Mesenchymal stem cell (in vitro differentiated cells and primary cell): ENCODE measurements around the gene RBKS.

ENCODE experiments used
- DNase-seq: peaks from one replicate; pipeline ENCODE4 v3.0.0-alpha.2; 2013
- H2AFZ ChIP-seq: one replicate; pipeline ENCODE4 v1.6.1; 2013; ENCODE audit warnings: low read depth, mild to moderate bottlenecking, control low read depth, inconsistent platforms, low read length, moderate library complexity
- H2AK5ac ChIP-seq: 2 replicates; pipeline ENCODE4 v1.6.1; 2013; ENCODE audit warnings: low read length, moderate library complexity, mild to moderate bottlenecking, inconsistent platforms; ENCODE audit not compliant: severe bottlenecking
- H2BK120ac ChIP-seq: one replicate; pipeline ENCODE4 v1.6.1; 2013; ENCODE audit warnings: low read depth, mild to moderate bottlenecking, inconsistent platforms, low read length, moderate library complexity
- H2BK12ac ChIP-seq, 2 experiments: one replicate each; pipeline ENCODE4 v1.6.1; 2013; ENCODE audit warnings: inconsistent platforms in 2 of 2, low read length in 2 of 2, mild to moderate bottlenecking in 2 of 2, moderate library complexity in 2 of 2, control low read depth in 1 of 2
- H2BK15ac ChIP-seq: one replicate; pipeline ENCODE4 v1.6.1; 2013; ENCODE audit warnings: mild to moderate bottlenecking, low read depth, inconsistent platforms; ENCODE audit not compliant: poor library complexity, severe bottlenecking
- H2BK5ac ChIP-seq: 2 replicates; pipeline ENCODE4 v1.6.1; 2013; ENCODE audit warnings: low read depth, mild to moderate bottlenecking, low read length, control low read depth, inconsistent platforms; ENCODE audit not compliant: poor library complexity, severe bottlenecking
- H3K14ac ChIP-seq, 2 experiments: one replicate each; pipeline ENCODE4 v1.6.1; 2013; ENCODE audit warnings: inconsistent platforms in 2 of 2, low read length in 2 of 2, control low read depth in 1 of 2, mild to moderate bottlenecking in 1 of 2, moderate library complexity in 1 of 2
- H3K18ac ChIP-seq, 2 experiments: one replicate each; pipeline ENCODE4 v1.6.1; 2013; ENCODE audit warnings: inconsistent platforms in 2 of 2, low read length in 2 of 2, control low read depth in 1 of 2, low read depth in 1 of 2, mild to moderate bottlenecking in 1 of 2
- H3K23ac ChIP-seq, 2 experiments: one replicate each; pipeline ENCODE4 v1.6.1; 2013; ENCODE audit warnings: inconsistent platforms in 2 of 2, low read length in 2 of 2, mild to moderate bottlenecking in 2 of 2, moderate library complexity in 2 of 2, control low read depth in 1 of 2
- H3K27ac ChIP-seq: 2 replicates; pipeline ENCODE4 v1.5.1; 2013; ENCODE audit warnings: mild to moderate bottlenecking, moderate library complexity, low read length, control low read depth, inconsistent platforms; ENCODE audit not compliant: poor library complexity, severe bottlenecking
- H3K27me3 ChIP-seq, 2 experiments: 2 replicates each; pipeline versions ENCODE4 v1.6.1 to v1.7.0; 2013; ENCODE audit warnings: low read length in 2 of 2, mild to moderate bottlenecking in 2 of 2, moderate library complexity in 2 of 2, control low read depth in 1 of 2, inconsistent platforms in 1 of 2; ENCODE audit not compliant: control insufficient read depth in 1 of 2, insufficient read depth in 1 of 2
- H3K36me3 ChIP-seq, 2 experiments: 2 replicates each; pipeline versions ENCODE4 v1.6.1 to v1.7.0; 2013; ENCODE audit warnings: low read length in 2 of 2, control low read depth in 1 of 2, inconsistent platforms in 1 of 2, low read depth in 1 of 2, mild to moderate bottlenecking in 1 of 2; ENCODE audit not compliant: insufficient read depth in 2 of 2, control insufficient read depth in 1 of 2
- H3K4ac ChIP-seq, 2 experiments: one replicate each; pipeline ENCODE4 v1.6.1; 2013; ENCODE audit warnings: inconsistent platforms in 2 of 2, low read length in 2 of 2, mild to moderate bottlenecking in 2 of 2, moderate library complexity in 2 of 2, control low read depth in 1 of 2, low read depth in 1 of 2
- H3K4me1 ChIP-seq: 2 replicates; pipeline ENCODE4 v1.6.1; 2013; ENCODE audit warnings: low read depth, low read length, control low read depth; ENCODE audit not compliant: control insufficient read depth, insufficient read depth
- H3K4me2 ChIP-seq: 2 replicates; pipeline ENCODE4 v1.6.1; 2013; ENCODE audit warnings: low read length, mild to moderate bottlenecking, inconsistent platforms; ENCODE audit not compliant: poor library complexity, severe bottlenecking
- H3K4me3 ChIP-seq, 2 experiments: 2 replicates each; pipeline versions ENCODE4 v1.5.1 to v1.7.0; 2013; ENCODE audit warnings: low read length in 2 of 2, mild to moderate bottlenecking in 2 of 2, control low read depth in 1 of 2, low read depth in 1 of 2; ENCODE audit not compliant: insufficient read depth in 1 of 2
- H3K79me1 ChIP-seq: replicated peaks from 2 replicates; pipeline ENCODE4 v1.6.1; 2013; ENCODE audit warnings: mild to moderate bottlenecking, control low read depth, low read length, inconsistent platforms; ENCODE audit not compliant: poor library complexity, severe bottlenecking
- H3K9ac ChIP-seq: 2 replicates; pipeline ENCODE4 v1.7.0; 2013; ENCODE audit warnings: mild to moderate bottlenecking, low read length, moderate library complexity
- H3K9me3 ChIP-seq: 2 replicates; pipeline ENCODE4 v1.7.0; 2013; ENCODE audit warnings: mild to moderate bottlenecking, low read length; ENCODE audit not compliant: control insufficient read depth
- H4K8ac ChIP-seq: one replicate; pipeline ENCODE4 v1.6.1; 2013; ENCODE audit warnings: inconsistent platforms, mild to moderate bottlenecking, low read length, moderate library complexity
- H4K91ac ChIP-seq: one replicate; pipeline ENCODE4 v1.6.1; 2013; ENCODE audit warnings: mild to moderate bottlenecking, low read length, inconsistent platforms
- WGBS: methylation state at CpG from one replicate; pipeline ENCODE4 v1.1.7; 2013; ENCODE audit warnings: mixed read lengths; 5-methylcytosine and 5-hydroxymethylcytosine counted together

RBKS gene

GRCh38 chr2:27831279-27832050, 58.7 kb downstream of the RBKS start:
- no peak overlapping the region for H3K18ac ChIP-seq
- peak overlapping the region; percentile 81 for H3K27ac ChIP-seq
- no peaks in the 10 kb centered on the region for H3K36me3 ChIP-seq
- H4K8ac ChIP-seq, result no peak overlapping the region
- H3K4me3 ChIP-seq, result peak overlapping the region in 1 of 2 experiments; percentile 1
- no peak overlapping the region for H3K23ac ChIP-seq
- no peak overlapping the region for H2BK5ac ChIP-seq
- WGBS, result 96% methylated on average over 4 of the region's 7 CpGs
- H2AK5ac ChIP-seq, result no peak overlapping the region
- H3K4me2 ChIP-seq, result no peak overlapping the region
- H3K4ac ChIP-seq, result no peak overlapping the region
- no peaks in the 10 kb centered on the region for H3K27me3 ChIP-seq
- H2AFZ ChIP-seq, result no peak overlapping the region
- H3K79me1 ChIP-seq, result no peaks in the 10 kb centered on the region
- peaks cover 4% of the 10 kb centered on the region for H3K9me3 ChIP-seq
- no peak overlapping the region for H4K91ac ChIP-seq
- H3K4me1 ChIP-seq, result peaks cover 4% of the 10 kb centered on the region
- H2BK12ac ChIP-seq, result no peak overlapping the region
- H3K9ac ChIP-seq, result peak overlapping the region; percentile 60
- DNase-seq, result no peak
- H3K14ac ChIP-seq, result no peak overlapping the region
- no peak overlapping the region for H2BK120ac ChIP-seq
- no peak overlapping the region for H2BK15ac ChIP-seq

- no peak overlapping the region for H3K4ac ChIP-seq
- peak overlapping the region; percentile 37 for H2BK5ac ChIP-seq
- no peak overlapping the region for H3K18ac ChIP-seq
- no peaks in the 10 kb centered on the region for H3K79me1 ChIP-seq
- WGBS, result 93% methylated on average over 4 of the region's 4 CpGs
- no peak overlapping the region for H4K8ac ChIP-seq
- H3K9me3 ChIP-seq, result peaks cover 4% of the 10 kb centered on the region
- no peak overlapping the region for H2BK15ac ChIP-seq
- H4K91ac ChIP-seq, result no peak overlapping the region
- H3K9ac ChIP-seq, result no peak overlapping the region
- H3K14ac ChIP-seq, result no peak overlapping the region
- no peak overlapping the region for H2BK12ac ChIP-seq
- H3K27ac ChIP-seq, result peak overlapping the region; percentile 8
- peak overlapping the region; percentile 47 for H2AK5ac ChIP-seq
- H2BK120ac ChIP-seq, result no peak overlapping the region
- H3K27me3 ChIP-seq, result no peaks in the 10 kb centered on the region
- no peak for DNase-seq
- no peaks in the 10 kb centered on the region for H3K36me3 ChIP-seq
- no peak overlapping the region for H3K4me2 ChIP-seq
- peak overlapping the region in 1 of 2 experiments; percentile 1 for H3K4me3 ChIP-seq
- H2AFZ ChIP-seq, result no peak overlapping the region
- H3K23ac ChIP-seq, result no peak overlapping the region
- H3K4me1 ChIP-seq, result peaks cover 4% of the 10 kb centered on the region
Observed at GRCh38 chr2:27830656-27831055, 59.5 kb downstream of the RBKS start.

DNA sequence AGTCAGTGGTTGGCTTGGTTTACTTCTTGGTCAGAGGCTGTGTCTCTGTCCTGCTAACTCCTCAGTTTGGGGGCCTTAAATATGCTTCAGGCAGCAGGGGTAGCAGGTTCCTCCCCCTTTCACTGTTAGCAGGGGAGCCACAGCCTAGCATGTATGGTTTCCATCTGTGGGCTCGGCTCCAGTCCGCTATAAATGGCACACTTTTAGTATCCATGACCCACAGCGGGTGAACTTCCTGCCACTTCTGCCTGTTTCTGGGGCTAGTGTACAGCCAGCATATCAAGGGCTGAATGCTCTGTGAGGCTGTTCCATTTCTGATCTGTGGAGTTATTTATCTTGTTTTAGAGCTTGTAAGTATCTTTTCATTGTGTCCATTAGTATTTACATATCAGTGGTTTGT, 60.4 kb downstream of the RBKS start:
- Histone ChIP-seq H3K9me3 (peaks cover 4% of the 10 kb centered on the region), H3K79me1 (no peaks in the 10 kb centered on the region)

GRCh38 chr2:27828305-27828704, 61.9 kb downstream of the RBKS start:
- Histone ChIP-seq H3K4me1 (peaks cover 4% of the 10 kb centered on the region), H3K4ac (no peak overlapping the region), H3K9ac (no peak overlapping the region), H4K91ac (no peak overlapping the region), H2BK5ac (no peak overlapping the region), H3K79me1 (no peaks in the 10 kb centered on the region), H3K18ac (no peak overlapping the region), H3K27me3 (no peaks in the 10 kb centered on the region), H3K9me3 (peaks cover 14% of the 10 kb centered on the region), H2BK120ac (no peak overlapping the region), H2BK15ac (no peak overlapping the region), H3K4me3 (no peak overlapping the region), H2AFZ (no peak overlapping the region), H2BK12ac (no peak overlapping the region), H3K14ac (no peak overlapping the region), H2AK5ac (no peak overlapping the region), H3K36me3 (no peaks in the 10 kb centered on the region), H4K8ac (no peak overlapping the region), H3K4me2 (no peak overlapping the region), H3K27ac (no peak overlapping the region), H3K23ac (no peak overlapping the region)
- WGBS, result 67% methylated on average over 1 of the region's 1 CpG
- no peak for DNase-seq

More for the DNA sequence above, 60.4 kb downstream of the RBKS start:
- Histone ChIP-seq H2BK5ac (no peak overlapping the region), H3K23ac (no peak overlapping the region), H2AK5ac (no peak overlapping the region), H2BK15ac (no peak overlapping the region), H2AFZ (no peak overlapping the region), H3K4me1 (peaks cover 4% of the 10 kb centered on the region), H3K4me2 (no peak overlapping the region), H4K91ac (no peak overlapping the region), H3K14ac (no peak overlapping the region), H3K36me3 (no peaks in the 10 kb centered on the region), H2BK12ac (no peak overlapping the region), H3K27me3 (no peaks in the 10 kb centered on the region), H3K9ac (no peak overlapping the region), H4K8ac (no peak overlapping the region), H3K4me3 (no peak overlapping the region), H2BK120ac (no peak overlapping the region), H3K27ac (no peak overlapping the region), H3K4ac (no peak overlapping the region), H3K18ac (no peak overlapping the region)
- DNase-seq, result no peak
- WGBS, result 93% methylated on average over 3 of the region's 3 CpGs
